HEK293T (cell line): Measurements from ENCODE around the gene C14orf119.

Source experiments
- CTCF ChIA-PET: fragments of 350-600 bp; formaldehyde crosslinking; extraction: SDS; loops from one replicate; lab custom pipeline; 2021; ENCODE audit warnings: antibody characterized with exemption, inconsistent platforms; lab: Yijun Ruan, JAX
- POLR2A ChIA-PET: fragments of 350-600 bp; formaldehyde crosslinking; extraction: SDS; loops from one replicate; lab custom pipeline; 2020; ENCODE audit warnings: antibody characterized with exemption, inconsistent platforms; lab: Yijun Ruan, JAX
- DNase-seq: peaks from one replicate; pipeline ENCODE4 v3.0.0; 2012; ENCODE audit warnings: mixed read lengths; ENCODE audit errors: extremely low spot score
- ARNT ChIP-seq: fragments of 450-650 bp; IDR thresholded peaks from 2 replicates; pipeline ENCODE4 v1.6.1; 2017; ENCODE audit warnings: mild to moderate bottlenecking
- BHLHE40 ChIP-seq: fragments of 450-650 bp; IDR thresholded peaks from 2 replicates; pipeline ENCODE4 v1.6.1; 2016; ENCODE audit warnings: mild to moderate bottlenecking, moderate library complexity, borderline replicate concordance
- CTBP1 ChIP-seq: fragments of 450-650 bp; IDR thresholded peaks from 2 replicates; pipeline ENCODE4 v1.6.1; 2016; ENCODE audit warnings: borderline replicate concordance
- ELF4 ChIP-seq: fragments of 450-650 bp; IDR thresholded peaks from 2 replicates; pipeline ENCODE4 v1.6.1; 2017; ENCODE audit warnings: antibody characterized with exemption
- FOXA1 ChIP-seq: fragments of 450-650 bp; IDR thresholded peaks from 2 replicates; pipeline ENCODE4 v1.6.1; 2016; ENCODE audit warnings: mild to moderate bottlenecking
- FOXK2 ChIP-seq: fragments of 450-650 bp; IDR thresholded peaks from 2 replicates; pipeline ENCODE4 v1.6.1; 2016; ENCODE audit warnings: mild to moderate bottlenecking
- FOXM1 ChIP-seq: fragments of 450-650 bp; IDR thresholded peaks from 2 replicates; pipeline ENCODE4 v1.6.1; 2017; ENCODE audit warnings: mild to moderate bottlenecking, borderline replicate concordance
- HDGF ChIP-seq: fragments of 450-650 bp; IDR thresholded peaks from 2 replicates; pipeline ENCODE4 v1.6.1; 2017; ENCODE audit warnings: antibody characterized with exemption, borderline replicate concordance
- L3MBTL2 ChIP-seq: fragments of 450-650 bp; conservative IDR thresholded peaks from 2 replicates; pipeline ENCODE4 v1.6.1; 2016; ENCODE audit warnings: mild to moderate bottlenecking
- LEF1 ChIP-seq: fragments of 450-650 bp; IDR thresholded peaks from 2 replicates; pipeline ENCODE4 v1.6.1; 2017; ENCODE audit warnings: mild to moderate bottlenecking, borderline replicate concordance
- NFRKB ChIP-seq: fragments of 450-650 bp; IDR thresholded peaks from 2 replicates; pipeline ENCODE4 v1.6.1; 2016; ENCODE audit warnings: mild to moderate bottlenecking, moderate library complexity
- SP1 ChIP-seq: fragments of 450-650 bp; IDR thresholded peaks from 2 replicates; pipeline ENCODE4 v1.6.1; 2017
- SUZ12 ChIP-seq: fragments of 450-650 bp; IDR thresholded peaks from 2 replicates; pipeline ENCODE4 v1.6.1; 2016; ENCODE audit warnings: mild to moderate bottlenecking
- TARDBP ChIP-seq: fragments of 450-650 bp; IDR thresholded peaks from 2 replicates; pipeline ENCODE4 v1.6.1; 2016
- ZNF384 ChIP-seq: fragments of 450-650 bp; IDR thresholded peaks from 2 replicates; pipeline ENCODE4 v1.6.1; 2016
- TF ChIP-seq, protein P1 (sequence below): fragments of 450-650 bp; IDR thresholded peaks from 2 replicates; pipeline ENCODE4 v1.6.1; 2016

C14orf119 gene

DNA sequence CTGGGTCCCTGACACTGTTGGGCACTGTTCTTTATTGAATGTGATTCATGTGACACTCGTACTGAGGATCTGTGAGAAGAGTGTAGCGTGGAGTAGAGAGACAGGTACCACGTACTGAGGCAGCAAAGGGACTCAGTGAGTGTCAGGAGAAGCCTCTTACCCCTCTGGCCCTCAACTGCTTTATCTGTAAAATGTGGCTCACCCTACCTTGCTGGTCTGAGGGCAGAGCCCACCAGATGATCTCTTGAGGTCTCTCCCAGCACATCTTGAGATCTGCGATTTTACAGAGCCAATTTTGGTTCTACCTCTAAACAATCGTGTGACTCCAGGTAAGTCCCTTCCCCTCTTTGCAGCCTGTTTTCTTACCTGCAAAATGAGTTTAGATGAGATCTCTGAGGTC, 20.6 kb downstream of the C14orf119 start:
- no peak for DNase-seq
- CTCF ChIA-PET, result interaction anchor here (0.6 to 1.2 kb wide), 2 partner anchors 20 to 47 kb away, joined by 3 read pairs; no protein-coding TSS in a partner anchor

DNA sequence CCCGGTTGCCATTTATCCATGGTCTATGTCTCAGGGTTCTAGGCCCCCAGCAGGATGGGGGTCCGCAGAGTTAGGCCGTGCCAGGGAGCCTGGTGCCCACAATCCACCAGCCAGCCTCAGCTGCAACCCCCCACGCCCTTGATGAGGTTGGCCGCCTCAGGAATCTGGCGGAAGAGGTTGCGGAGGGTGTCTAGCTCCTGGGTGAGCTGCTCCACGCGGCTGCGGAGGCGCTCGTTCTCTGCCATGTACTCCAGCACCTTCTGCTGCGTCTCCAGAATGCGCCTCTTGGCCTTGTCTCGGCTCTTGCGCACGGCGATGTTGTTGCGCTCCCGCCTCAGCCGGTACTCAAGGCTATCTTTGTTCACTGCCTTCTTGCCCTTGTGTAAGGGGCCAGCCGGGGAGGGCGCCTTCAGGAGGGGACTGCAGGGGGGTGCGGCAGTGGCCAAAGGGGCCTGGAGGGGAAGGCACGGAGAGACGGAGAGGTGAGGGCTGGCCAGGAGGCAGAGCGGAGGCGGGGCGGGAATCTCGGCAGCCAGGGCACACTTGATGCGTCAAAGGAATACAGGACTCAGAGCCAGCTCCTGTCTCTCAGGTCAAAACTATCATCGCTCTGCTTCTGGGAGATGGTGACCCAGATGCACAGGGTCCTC, 22.2 kb downstream of the C14orf119 start:
- no peak for TF ChIP-seq SP1
- TF ChIP-seq CTBP1, result no peak
- TF ChIP-seq HDGF, result no peak
- TF ChIP-seq FOXA1, result no peak
- no peak for TF ChIP-seq FOXM1
- TF ChIP-seq LEF1, result no peak
- TF ChIP-seq BHLHE40, result no peak
- TF ChIP-seq ARNT, result no peak
- no peak for TF ChIP-seq ZNF384
- TF ChIP-seq ELF4, result no peak
- TF ChIP-seq TARDBP, result no peak
- TF ChIP-seq, protein P1, sequence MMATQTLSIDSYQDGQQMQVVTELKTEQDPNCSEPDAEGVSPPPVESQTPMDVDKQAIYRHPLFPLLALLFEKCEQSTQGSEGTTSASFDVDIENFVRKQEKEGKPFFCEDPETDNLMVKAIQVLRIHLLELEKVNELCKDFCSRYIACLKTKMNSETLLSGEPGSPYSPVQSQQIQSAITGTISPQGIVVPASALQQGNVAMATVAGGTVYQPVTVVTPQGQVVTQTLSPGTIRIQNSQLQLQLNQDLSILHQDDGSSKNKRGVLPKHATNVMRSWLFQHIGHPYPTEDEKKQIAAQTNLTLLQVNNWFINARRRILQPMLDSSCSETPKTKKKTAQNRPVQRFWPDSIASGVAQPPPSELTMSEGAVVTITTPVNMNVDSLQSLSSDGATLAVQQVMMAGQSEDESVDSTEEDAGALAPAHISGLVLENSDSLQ, result no peak
- no peak for TF ChIP-seq NFRKB
- TF ChIP-seq FOXK2, result no peak
- TF ChIP-seq SUZ12, result no peak
- TF ChIP-seq L3MBTL2, result no peak
- POLR2A ChIA-PET, result no interaction called here
- DNase-seq, result no peak
- CTCF ChIA-PET, result interaction anchor here (1.2 kb wide), 1 partner anchor 49 kb away, joined by 3 read pairs; no protein-coding TSS in a partner anchor

More for the DNA sequence above, 20.6 kb downstream of the C14orf119 start:
- POLR2A ChIA-PET, result no interaction called here
- TF ChIP-seq HDGF, result no peak
- TF ChIP-seq, protein P1, result no peak
- TF ChIP-seq FOXA1, result no peak
- no peak for TF ChIP-seq SUZ12
- no peak for TF ChIP-seq FOXM1
- no peak for TF ChIP-seq ELF4
- TF ChIP-seq BHLHE40, result no peak
- no peak for TF ChIP-seq NFRKB
- no peak for TF ChIP-seq FOXK2
- TF ChIP-seq CTBP1, result no peak

DNA sequence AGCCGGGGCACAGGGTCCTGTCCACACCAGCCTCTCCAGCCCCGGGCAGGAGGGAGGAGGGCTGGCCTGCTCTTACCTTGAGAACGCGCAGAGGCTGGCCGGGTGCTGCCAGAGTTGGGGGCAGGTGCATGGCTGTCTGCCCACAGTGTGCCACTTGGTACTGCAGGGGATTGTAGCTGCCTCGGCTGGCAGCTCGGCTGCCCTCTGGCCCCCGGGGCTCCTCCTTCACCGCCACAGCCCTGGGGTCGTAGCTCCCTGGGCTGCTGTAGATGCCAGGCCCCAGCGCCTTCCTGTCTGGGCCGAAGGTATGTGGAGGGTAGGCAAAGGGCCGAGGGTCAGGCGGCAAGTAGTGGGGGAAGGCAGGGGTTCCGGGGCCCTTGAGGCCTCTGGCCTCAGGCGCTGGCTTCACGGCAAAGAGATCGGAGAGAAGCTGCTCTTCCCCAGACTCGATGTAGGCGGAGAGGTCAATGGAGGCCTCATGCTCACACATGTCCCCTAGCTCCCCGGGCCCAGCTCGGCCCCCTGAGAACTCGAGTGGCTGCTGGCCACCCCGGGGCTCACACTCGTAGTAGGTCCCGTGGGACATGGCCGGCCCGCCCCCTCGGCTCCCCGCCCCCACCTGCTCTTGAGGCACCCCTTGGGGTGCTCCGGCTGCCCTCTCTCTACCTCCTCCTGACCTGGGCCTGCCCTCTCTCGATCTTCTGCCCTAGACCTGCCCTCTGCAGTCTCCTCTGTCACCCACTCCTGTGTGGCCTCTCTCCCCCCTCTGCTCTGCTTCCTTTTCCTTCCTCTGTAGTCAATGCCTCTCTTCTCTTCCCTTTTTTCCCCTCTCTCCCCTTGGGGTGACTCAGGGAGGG, 23.4 kb downstream of the C14orf119 start, which contains the start of gene CEBPE:
CEBPE (minus strand) TSS at position 750 of the 857 bp plus-strand sequence; CDS start at position 586, 164 bp downstream.
- CTCF ChIA-PET, result interaction anchor here (0.5 to 4.3 kb wide), 3 partner anchors 69 to 235 kb away, joined by 3 to 145 read pairs (median 5); partner anchors contain the start of gene SLC7A8
- POLR2A ChIA-PET, result no interaction called here
- DNase-seq, result no peak
- TF ChIP-seq FOXM1 (no peak), L3MBTL2 (no peak), ZNF384 (no peak), CTBP1 (no peak), NFRKB (no peak), BHLHE40 (no peak), ELF4 (no peak), SP1 (no peak), FOXK2 (no peak), HDGF (no peak), LEF1 (no peak)
- TF ChIP-seq, protein P1, result no peak

DNA sequence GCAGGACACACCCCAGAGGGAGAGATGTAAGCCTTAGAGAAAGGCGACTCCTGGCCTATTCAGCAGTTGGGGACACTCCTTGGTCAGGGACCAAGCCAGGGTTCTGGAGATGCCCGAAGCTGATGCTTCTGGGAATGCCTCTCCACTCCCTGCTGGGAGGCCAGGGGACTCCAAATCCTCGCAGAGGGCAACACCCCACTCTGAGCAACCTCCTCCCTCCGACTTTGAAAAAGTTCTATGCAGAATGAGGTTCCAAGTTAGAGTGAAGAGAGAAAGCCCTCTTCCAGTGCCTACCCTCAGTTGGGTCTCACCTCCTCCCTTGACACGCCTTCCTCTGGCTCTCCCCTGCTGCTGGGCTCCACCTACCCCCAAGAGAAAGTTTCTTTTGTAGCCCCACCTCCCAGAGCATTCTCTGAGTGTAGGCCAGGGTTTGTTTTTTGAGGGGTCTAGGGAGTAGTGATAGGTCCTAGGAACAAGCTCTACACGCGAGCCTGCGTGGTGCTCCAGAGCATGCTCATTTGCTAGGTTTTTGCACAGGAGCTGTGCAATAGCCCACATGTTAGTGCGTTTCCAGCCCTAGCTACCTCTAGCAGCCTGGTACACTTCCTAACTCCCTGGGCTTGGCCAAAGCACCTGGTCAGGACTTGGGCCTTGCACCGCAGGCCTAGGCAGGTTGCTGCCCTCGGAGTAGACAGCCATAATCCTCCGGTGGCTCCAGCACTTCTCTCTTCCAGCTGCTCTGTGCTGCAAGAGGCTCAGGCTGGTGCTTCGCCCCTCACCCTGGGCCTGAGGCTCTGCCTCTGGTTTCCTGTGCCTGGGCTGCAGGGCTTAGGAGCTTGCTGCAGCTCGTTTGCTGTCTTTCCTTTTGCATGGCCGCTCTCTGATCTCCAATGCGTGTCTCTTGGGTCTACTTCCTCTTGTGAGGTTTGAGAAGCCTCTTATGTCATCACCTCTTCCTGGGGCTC, 24.3 kb downstream of the C14orf119 start:
- ChIA-PET POLR2A (interaction anchor here (0.9 to 2.6 kb wide), 2 partner anchors 24 to 68 kb away, joined by 10 to 14 read pairs; partner anchors contain the start of genes ACIN1 and C14orf119), CTCF (interaction anchor here (0.5 to 4.3 kb wide), 7 partner anchors 49 to 236 kb away, joined by 3 to 145 read pairs (median 5); partner anchors contain the start of gene SLC7A8)

More for the DNA sequence above, 24.3 kb downstream of the C14orf119 start:
- DNase-seq, result no peak
- TF ChIP-seq CTBP1, result no peak
- TF ChIP-seq ZNF384, result no peak
- no peak for TF ChIP-seq BHLHE40
- TF ChIP-seq TARDBP, result no peak
- no peak for TF ChIP-seq LEF1
- no peak for TF ChIP-seq FOXM1
- no peak for TF ChIP-seq SP1
